Head of caudate nucleus (tissue), 42 donors: ENCODE measurements around the gene ANAPC7.
A peak's percentile ranks its signal among the peaks of the same experiment; 100 is the strongest.
"Not testable (repeated sequence)": the region's sequence is repeated elsewhere in the genome, so short reads cannot be mapped to it uniquely, and the experiment has no call there.

ENCODE experiments used
- DNase-seq, 42 donors: peaks; one replicate each; pipeline versions ENCODE4 v3.0.0 to v3.0.0-alpha.2; 2020 to 2021; ENCODE audit warnings: mixed read lengths in 7 of 42
- intact Hi-C: fragments of 100-400 bp; cut with DNase I; formaldehyde crosslinking; loops from one replicate; pipeline ENCODE4 v1.15.0; 2022

Gene ANAPC7

DNA sequence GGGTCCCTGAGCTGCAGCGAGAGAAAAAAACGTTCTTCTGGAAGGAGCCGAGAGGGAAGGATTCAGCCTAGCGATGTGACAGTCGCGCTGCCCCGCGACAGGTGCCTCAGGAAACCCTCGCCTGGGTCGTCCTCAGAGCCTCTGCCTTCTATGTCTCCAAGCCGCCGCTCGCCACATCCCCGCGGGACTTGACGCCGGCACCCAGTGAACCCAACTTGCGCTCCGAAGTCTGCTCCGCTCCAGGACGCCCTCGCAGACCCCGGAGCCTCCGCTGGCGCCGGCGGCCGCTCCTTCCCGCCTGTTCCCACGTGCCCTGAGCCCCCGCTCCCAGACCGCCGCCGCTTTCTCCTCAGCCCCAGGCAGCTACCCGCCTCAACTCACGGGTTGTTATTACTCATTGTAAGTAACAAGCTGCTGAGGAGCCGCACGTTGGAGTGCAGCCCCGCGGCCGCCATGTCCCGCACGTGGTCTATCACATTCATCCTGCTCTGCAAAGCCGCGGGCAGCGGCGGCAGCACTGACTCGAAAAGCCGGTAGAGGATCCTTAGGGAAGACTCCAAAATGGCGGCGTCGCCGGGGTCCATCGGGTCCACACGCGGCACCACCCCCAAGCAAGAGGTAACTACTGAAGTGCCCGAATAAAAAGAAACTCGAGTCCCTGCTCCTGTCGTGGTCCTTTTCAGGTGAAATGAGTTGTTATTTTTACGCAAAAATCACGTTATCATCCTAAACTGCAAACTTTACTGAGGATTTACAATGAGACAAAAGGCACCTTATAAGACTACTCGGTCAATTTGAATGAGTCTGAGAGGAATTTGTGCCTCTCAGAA is at the start of gene ANAPC7:
Gene ANAPC7, minus strand, starts transcription at position 563 of the 830 bp plus-strand sequence. Its CDS starts 81 bp downstream, at position 482.
- intact Hi-C loops = no loop called here

GRCh38 chr12:110451263-110451662 is 47.8 kb upstream of the ANAPC7 start:
- peak in 1 of 42 donors; percentile 38 for DNase-seq
- intact Hi-C loops = loop anchor here (5.0 kb wide), 1 partner anchor 151 kb away; no protein-coding TSS in a partner anchor

More for the DNA sequence above, at the start of gene ANAPC7:
- peak; percentile 89 to 97 (median 93) for DNase-seq

DNA sequence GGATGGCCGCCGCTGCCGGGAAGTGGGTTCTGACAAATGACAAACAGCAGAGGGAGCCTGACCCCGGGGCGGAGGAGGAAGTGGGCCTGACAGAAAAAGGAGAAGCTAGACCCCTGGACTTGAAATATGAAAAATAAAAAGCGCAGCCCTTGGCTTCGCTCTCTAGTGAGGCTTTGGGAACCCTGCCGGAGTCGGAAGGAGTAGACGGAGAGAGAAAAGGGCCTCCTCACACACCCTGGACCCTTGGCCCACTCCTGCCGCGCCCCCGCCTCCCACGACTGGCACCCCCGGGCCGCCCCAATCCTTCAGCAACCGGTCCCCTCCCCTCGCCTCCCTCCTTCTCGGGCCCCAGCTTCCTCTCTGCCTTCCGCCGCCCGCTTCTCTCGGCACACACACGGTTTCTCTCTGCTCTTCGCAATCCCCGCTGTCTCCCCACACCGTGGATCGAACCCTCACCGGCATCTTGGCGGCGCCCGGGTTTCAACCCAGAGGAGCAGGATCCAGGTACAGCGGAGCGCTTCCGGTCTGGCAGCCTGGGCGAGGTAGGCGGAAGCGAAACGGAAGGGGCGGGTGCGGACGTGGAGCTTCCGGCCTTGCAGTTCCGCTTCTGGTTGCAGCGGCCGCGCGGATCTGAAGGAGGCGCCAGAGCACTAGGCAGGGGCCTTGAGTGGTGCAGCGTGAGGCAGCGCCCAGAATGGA is 46.4 kb upstream of the ANAPC7 start, which contains the start of gene ARPC3:
Gene ARPC3, minus strand, starts transcription at position 539 of the 699 bp plus-strand sequence. Its CDS starts 77 bp downstream, at position 462.
- peak; percentile 88 to 98 (median 95) for DNase-seq
- intact Hi-C loops = loop anchor here (5.0 kb wide), 1 partner anchor 152 kb away; no protein-coding TSS in a partner anchor

GRCh38 chr12:110444455-110444854 is 40.9 kb upstream of the ANAPC7 start:
- DNase-seq = no peak
- intact Hi-C loops = no loop called here

- DNase-seq = no peak
- intact Hi-C loops = loop anchor here (10.0 kb wide), 1 partner anchor 151 kb away; the partner anchor contains the start of gene ATP2A2
Observed at GRCh38 chr12:110436231-110436630, 32.7 kb upstream of the ANAPC7 start.

- intact Hi-C loops = loop anchor here (5.0 to 10.0 kb wide), 2 partner anchors 147 to 325 kb away; partner anchors contain the start of gene ATP2A2
- peak in 1 of 42 donors; percentile 41 for DNase-seq
Observed at GRCh38 chr12:110431957-110432587, 28.6 kb upstream of the ANAPC7 start.

DNA sequence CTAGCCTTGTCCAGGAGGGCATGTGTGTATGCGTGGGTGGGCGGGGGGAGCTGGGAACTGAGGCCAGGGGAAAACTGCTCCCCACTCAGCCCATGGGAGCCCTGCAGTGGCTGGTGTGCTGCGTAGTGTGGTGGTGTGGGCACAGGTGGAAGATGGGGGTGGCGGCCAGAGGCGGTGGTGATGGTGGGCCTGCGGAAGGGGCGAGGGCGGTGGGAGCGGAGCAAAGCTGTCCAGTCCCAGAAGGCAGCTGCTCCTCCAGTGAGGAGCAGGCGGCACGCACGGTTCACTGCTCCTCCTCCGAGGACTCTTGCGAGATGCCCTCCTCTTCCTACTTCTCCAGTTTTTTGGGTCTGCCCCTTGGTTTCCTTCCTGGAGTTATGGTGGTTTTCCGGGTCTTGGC is 26.2 kb upstream of the ANAPC7 start:
- intact Hi-C loops = loop anchor here (5.0 to 10.0 kb wide), 2 partner anchors 145 to 322 kb away; partner anchors contain the start of gene ATP2A2

GRCh38 chr12:110426406-110426805 is 22.9 kb upstream of the ANAPC7 start:
- no peak for DNase-seq
- intact Hi-C loops = no loop called here

More for the DNA sequence above, 26.2 kb upstream of the ANAPC7 start:
- DNase-seq = not testable (repeated sequence)

- no peak for DNase-seq
- intact Hi-C loops = no loop called here
Observed at GRCh38 chr12:110424237-110424636, 20.7 kb upstream of the ANAPC7 start.

DNA sequence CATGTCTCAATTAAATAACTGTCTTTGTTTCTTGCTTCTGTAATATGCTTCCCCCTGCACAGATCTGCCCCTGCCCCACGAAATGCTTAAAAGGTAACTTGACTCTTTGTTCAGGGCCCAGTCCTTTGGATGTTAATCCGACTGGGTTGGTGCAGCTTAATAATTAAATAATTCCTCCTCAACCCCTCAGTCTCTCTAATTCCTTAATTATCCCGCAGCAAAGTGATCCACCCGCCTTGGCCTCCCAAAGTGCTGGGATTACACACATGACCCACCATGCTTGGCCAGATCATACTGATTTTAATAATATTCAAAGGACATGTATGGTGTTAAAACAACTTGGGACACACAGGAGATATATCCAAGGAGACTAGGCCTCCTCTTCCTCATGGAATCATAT is 18.2 kb upstream of the ANAPC7 start:
- intact Hi-C loops = no loop called here
- DNase-seq = no peak

DNA sequence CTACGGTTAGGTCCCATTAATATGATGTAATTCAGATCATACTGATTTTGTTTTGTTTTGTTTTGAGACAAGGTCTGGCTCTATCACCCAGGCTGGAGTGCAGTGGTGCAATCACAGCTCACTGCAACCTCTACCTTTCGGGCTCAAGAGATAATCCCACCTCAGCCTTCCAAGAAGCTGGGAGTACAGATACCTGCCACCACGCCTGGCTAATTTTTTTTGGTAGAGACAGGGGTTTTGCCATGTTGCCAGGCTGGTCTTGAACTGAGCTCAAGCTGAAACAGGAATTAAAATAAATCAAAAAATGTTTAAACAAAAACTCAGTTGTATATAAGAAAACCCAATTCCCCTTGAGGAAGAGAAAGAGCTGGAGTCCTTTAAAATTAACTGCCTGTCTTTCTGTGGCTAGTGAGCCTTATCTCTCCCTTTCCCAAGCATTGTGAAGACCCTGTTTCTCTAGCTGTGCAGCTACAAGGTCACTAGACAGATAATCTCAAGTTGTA is 17.7 kb upstream of the ANAPC7 start:
- no peak for DNase-seq
- intact Hi-C loops = no loop called here

- intact Hi-C loops, DNase-seq: not testable (repeated sequence)
Observed at GRCh38 chr12:110420644-110421043, 17.1 kb upstream of the ANAPC7 start.

DNA sequence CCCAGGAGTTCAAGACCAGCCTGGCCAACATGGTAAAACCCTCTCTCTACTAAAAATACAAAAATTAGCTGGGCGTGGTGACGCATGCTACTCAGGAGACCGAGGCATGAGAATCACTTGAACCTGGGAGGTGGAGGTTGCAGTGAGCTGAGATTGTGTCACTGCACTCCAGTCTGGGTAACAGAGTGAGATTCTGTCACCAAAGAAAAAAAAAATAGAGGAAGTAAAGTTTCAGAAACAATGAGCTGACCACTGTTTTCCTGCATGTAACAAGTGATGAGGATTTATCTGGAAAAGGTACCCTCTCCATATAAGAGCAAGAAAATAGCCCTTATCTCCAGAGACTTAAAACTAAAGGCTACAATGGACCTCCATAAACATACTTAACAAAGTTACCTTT is 13.6 kb upstream of the ANAPC7 start:
- DNase-seq, intact Hi-C loops: not testable (repeated sequence)

GRCh38 chr12:110410086-110410485 is 6.6 kb upstream of the ANAPC7 start:
- intact Hi-C loops, DNase-seq: not testable (repeated sequence)

GRCh38 chr12:110405126-110405662 is 1.7 kb upstream of the ANAPC7 start:
- intact Hi-C loops, DNase-seq: not testable (repeated sequence)

DNA sequence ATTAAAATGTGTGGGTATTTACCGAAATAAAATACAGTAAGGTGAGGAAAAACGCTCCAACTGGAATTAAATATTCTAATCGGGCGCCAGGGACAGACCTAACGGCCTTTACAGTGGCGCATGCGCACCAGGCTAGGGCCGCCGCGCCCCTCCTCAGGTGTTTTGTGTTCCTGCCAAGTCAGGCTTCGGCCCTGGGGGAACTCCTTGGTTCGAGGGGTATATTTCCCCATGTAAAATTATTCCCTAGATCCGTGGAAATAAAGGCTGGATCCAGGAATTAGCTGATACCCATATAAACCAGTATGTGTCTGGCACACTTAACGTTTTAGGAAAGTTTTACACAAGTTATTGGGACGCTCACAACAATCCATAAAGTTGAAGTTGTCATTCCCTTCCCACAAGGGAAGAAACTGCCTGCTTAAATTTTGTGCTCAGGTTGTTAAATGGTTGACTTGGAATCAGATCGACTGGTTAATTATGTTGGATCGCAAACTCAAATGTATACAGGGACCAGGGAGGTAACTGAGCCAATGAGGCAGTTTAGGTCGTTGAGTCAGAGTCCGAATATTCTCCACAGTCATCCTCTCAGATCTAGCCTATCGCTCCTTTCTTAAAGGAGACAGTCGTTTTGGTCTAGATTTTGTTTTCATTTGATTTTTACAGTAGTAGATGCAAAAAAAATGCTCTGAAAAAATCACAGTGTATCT is 621 bp upstream of the ANAPC7 start:
- intact Hi-C loops = no loop called here
- peak; percentile 26 to 88 (median 74) for DNase-seq

DNA sequence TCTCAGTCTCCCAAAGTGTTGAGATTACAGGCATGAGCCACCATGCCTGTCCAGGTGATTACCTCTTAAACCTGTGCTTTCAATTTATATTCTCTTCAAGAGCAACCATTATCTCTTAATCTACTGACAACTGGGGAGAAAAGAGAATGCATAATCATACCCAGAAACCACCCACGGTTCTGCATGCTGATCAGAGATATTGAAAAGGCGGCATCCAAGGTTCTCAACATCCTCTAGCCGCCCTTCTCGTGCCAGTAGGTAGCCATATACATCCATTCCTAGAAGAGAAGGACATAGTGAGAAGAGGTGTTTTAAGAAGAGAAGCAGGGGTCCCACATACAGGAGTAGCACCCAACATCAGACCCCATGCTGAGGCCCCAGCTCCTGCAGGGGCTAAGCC is 20.8 kb downstream of the ANAPC7 start:
- peak in 7 of 42 donors; percentile 29 to 62 (median 41) for DNase-seq

GRCh38 chr12:110379631-110380030 is 23.9 kb downstream of the ANAPC7 start:
- peak in 1 of 42 donors; percentile 51 for DNase-seq
- intact Hi-C loops = no loop called here

More for the DNA sequence above, 20.8 kb downstream of the ANAPC7 start:
- intact Hi-C loops = no loop called here
